Skin of body (tissue), 2 donors: Measurements from ENCODE around the gene GALNT7. TPM values are rescaled to one million over a fixed set of nuclear protein-coding genes. Genes with fewer than 3 reads are reported as not detected.

Experiments
- DNase-seq: peaks from one replicate; lab custom pipeline; 2025; lab: John Stamatoyannopoulos, UW
- total RNA-seq: library from RNA; depleted of rRNA; stranded (reverse); fragments of >200 nt; gene quantifications from one replicate; pipeline ENCODE4 v1.2.3, GENCODE V29; 2014

GALNT7 gene
- total RNA-seq, 1 donor from 2014 or later: 18.5 TPM

DNA sequence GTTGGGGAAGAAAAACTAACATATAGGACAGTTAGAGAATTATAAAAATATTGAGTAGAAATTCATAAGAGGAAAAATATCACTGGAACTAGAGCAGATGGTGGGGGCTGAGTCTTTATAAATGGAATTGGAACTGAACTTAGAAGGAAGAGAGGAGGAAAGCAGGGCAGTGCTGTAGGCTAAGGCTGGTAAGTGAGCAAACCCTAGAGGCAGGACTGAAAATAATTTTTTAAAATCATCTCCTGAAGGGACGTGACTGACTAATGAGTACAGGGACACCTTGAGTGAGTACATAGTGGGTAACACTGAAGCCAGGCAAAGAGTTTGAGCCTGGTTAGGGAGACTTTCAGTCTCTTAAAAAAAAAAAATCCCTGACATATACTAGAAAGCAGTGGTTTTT, 63.3 kb downstream of the GALNT7 start:
- DNase-seq: no peak

DNA sequence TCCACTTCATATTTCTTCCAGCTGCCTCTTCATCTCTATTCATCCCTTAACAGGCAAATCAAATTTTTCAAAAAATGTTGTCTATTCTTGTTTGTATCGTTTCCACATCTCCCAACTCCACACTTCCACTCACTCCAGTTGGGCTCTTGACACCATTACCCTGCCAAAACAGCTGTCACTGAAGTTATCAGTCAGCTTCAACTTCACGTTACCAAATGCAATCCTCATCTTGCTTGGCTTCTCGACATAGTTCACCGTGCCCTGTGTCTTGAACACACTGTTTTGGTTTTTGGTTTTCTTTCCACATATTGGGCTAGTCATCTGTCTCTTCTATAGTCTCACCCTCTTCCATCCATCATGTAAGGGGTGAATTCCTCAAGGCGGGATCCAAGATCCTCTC, 65.2 kb downstream of the GALNT7 start:
- DNase-seq: no peak

DNA sequence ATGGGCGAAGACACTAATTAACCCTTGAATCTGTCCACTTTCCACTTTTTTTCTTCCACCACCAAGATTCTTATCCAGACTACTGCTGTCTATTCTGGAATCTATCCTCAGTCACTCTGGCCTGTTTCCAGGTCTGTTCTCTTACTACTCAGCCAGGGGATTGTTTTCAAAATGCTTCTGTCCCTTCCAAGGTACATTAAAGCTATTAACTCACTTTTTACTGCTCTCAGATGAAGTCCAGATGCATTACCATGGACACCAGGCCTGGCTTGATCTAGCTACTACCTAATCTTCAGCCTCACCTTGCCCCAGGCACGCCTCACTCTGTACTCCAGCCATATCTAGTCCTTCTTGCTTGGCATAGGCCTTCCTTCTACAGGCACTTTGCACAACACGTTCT, 66.4 kb downstream of the GALNT7 start:
- DNase-seq: no peak

DNA sequence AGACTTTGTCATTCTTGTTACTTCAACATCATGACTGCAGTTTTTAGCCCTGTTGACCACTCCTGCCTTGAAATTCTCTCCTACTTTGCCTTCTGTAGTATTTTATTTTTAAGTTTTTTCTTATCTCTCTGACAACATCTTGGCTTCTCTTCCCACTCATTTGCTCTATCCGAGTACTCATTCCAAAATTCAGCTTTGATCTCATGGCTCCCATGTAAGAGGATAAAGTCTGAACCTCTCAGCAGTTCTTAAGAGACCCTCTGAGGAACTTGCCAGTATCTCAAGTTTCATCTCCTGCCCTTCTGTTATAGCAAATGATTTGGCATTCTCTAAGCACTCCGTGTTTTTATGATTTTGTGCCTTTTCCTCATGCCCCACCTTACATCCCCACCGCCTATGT, 67.7 kb downstream of the GALNT7 start:
- no peak for DNase-seq

DNA sequence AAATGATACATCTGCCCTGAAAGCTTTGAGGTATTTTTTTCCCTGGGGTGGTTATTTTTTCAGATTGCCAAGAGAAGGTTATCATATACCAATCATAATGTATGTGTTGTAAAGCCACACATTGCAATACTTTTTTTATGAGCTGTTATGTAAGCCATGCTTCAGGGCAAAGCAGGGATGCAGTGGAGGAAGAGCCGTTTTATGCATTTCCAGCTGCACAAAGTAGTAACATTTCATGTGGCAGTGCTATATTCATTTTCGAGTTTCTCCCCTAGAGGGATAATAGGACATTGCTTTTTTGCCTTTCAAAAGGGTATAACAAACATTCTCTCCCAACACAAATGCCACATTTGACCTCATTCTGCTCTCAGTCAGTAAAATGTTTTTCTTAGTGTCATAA, 68.5 kb downstream of the GALNT7 start:
- DNase-seq: no peak

DNA sequence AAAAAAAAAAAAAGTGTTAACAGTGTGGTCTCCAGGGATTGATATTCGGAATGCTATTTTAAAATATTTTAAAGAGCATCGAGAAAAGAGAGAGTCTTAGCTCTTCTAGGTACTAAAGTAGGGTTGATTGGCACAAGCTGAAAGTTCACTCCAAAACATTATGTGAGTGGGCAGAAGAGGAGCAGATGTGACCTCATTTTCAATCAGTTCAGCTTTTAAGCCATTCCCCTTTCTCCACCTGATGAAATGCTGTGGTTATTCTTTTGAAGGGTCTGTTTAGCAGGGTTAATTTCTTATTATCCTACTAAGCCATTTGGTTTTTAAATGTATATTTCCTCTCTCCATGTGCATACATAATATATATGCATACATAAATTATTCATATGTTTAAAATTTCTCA, 69.2 kb downstream of the GALNT7 start:
- DNase-seq: no peak

DNA sequence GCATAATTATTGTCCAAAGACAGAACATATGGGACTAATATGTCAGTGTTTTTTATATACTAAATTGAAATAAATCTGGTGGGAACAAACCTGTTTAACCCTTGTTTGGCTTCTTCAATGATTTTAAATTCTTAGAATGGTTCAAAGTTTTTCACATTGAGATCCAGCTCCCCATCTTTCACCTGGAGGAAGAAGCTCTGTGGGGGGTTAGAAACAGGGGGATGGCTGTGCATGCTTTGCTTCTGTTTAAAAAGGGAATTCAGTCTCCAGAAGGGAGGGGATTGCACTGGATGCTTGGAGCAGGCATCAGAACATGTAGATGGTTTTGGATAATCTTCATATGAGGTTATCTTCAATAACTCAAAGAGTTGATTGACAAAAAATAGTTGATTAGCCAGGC, 72.1 kb downstream of the GALNT7 start:
- no peak for DNase-seq

DNA sequence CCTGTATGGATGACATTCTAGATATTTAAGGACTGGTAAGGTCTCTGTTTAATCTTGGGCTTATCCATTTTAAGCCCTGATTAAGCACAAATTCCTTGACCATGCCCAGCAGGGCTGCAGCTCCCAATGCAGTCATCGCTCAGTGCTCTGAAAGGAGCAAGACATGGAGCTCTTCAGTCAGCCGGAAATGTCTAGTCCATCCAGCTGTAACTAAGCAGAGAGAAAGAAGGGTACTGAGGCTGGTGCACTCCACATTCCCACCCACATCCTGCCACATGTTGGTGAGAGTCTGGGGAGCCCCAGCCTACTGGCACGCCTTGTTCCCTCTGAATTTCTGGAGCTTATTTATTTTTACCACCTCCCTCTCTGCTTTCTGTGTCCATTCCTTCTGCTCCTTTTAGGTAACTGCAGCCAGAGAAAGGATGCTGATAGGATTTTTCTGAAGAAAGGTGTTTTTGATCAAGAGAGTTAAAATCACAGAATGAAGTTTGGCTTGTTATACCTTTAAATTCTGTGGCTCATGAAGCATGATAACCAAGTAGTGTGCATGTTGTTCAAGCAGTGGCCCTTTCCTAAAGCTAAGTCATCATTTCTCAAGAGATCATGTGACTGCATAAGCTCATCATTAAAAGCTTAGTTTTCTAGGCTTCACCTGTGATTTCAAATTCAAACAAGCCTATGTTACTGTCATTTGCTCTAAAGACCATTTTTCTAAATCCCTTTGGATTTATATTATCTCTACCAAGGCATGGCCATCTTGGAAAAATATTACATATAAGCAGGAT, 74.0 kb downstream of the GALNT7 start:
- no peak for DNase-seq

DNA sequence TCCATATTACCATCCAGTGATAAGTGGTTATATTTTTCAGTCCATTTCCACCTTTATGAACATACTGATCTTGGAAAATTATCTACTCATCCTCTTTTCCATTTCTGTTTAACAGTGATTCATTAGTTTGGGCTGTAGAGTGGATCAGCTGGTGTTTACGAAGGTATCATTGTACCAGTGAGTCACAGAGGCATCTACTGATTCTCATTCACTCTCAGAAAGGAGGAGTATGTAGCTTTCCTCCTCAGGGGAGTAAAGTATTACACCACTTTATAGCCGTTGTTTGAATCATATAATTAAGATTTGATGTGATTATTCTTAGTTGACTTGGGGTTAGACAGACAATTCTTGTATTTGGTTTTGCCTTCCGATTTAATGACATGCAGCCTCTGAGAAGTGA, 74.7 kb downstream of the GALNT7 start:
- no peak for DNase-seq

DNA sequence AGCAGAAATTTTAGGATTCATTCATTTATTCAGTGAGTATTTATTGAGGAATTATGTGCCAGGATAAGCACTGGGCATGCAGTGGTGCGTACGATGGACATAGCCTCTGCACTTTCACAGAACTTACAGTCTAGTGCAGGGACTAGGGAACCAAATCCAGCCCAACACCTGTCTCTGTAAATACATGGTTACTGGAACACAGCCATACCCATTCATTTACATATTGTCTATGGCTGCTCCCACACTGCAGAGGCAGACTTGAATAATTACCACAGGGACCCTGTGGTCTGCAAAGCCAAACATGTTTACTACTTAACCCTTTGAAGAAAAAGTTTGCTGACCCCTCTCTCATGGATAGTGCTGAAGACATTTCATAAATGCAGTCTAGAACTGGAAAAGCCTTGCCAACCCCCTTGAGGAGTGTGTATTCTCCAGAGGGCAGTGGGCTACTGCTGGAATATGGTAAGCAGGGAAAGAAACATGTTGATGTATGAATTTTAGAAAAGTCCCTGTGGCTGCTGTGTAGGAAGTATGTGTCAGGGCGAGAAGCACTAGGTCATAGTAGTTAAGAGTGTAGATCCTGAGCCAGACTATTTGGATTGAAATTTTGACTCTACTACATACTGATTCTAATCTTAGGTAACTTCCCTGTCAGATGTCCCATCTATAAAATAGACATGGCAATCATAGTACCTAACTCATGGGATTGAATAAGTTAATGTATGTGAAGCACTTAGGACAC, 75.5 kb downstream of the GALNT7 start:
- no peak for DNase-seq

DNA sequence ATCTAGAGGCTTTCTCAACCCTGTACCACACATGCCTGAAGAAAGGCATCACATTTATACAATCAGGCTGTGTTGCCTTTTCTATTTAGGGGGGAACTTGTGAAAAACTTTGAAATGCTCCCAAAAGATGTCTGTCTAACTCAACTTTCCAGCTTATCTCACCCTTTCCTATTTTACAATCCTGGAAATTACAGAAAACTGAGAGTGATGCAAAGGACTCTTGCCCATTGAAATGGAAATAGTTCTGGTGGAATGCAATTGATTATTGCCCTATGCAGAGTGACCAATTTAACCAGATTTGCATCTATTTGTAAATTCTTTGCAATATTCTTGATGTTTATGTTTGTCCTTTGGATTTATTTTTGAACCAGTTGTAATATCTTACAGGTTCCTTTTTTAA, 77.3 kb downstream of the GALNT7 start:
- no peak for DNase-seq

DNA sequence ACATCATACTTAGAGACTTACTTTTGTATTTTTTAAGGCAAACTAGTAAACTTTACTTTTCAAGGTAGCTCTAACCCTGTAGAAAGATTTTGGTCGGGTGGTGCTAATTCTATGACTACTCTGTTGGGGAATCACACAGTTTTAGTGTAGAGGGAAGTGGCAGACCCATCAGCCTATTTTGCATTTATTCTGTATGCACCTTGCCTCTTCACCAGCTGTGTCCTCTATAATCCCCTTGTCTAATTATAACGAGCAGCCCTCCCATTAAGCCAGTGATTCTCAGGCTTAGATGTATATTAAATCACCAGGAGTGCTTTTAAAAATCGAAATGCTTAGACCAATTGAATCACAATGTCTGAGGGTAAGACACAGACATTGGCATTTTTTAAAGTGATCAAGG, 78.1 kb downstream of the GALNT7 start:
- no peak for DNase-seq

DNA sequence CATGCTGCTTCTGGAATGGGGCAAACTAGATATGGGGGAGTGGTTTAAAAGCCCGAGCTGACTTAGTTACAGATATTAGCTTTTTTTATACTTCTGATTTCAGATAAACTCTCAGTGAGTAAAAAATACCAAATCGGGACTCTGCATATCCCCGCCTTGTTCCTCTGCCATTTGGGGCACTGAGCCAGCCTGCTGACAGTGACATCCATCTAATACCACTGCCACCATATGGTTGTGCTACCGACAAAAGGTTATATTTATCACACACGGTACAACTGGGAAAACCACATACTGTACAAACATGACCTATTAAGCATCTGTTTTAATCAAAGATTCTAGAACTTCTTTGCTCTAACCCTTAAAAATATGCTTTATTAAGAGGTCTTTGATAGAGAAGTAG, 78.7 kb downstream of the GALNT7 start:
- DNase-seq: no peak

DNA sequence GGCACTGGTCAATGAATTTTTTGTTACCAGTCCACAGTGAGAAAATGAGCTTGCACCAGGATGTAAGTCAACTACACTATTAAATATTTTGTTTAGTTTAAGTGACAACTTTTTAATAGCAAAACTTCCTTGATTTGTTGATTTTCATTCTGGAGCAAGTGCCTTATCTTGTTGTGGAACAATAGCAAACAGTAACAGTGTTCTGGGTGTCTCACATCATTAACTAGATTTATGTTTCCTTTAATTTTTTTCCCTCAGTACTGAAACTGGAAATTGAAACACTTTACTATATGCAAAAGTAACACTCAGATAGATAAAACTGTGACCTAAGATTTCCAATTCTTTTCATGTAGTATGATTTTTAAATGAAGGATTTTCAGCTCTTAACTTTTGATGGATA, 80.1 kb downstream of the GALNT7 start:
- no peak for DNase-seq

DNA sequence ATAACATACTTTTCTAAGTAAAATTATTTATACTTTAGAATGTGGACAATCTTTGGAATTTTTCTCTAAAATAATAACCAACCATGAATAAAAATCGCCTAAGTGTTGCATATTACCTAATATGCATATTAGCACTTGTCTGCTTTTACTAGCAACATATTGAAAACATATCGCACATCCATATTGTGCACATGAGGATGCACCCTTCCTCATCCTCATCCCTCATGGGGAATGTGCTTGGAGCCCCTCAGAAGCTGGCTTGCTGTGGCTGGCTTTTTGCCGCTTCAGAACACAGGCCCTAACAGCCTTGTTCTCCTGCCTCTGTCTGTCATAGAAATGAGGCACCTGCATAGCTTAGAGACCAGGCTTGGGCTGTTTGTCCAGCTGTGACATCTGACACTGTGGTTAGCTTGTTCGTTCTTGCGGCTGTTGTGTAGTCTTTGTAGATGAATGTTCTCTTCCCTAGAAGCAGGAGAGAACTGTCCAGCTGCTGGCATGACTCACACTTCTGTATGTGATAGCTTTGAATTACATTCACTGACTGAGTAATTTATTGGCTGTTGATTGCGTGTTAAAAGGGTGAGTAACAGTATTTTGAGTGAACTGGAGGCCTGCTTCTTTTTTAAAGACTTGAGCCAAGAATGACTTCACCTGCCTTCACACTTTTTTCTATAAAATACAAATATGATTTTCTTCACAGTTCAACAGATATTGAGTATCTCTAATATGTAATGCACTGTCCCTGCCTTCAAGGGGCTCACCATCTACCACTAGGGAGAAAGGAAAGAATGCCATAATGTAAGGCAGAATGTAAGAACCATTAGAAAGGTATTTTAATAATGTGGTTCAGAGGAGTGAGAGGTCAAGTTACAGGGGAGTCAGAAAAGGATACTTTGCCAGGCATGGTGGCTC, 83.7 kb downstream of the GALNT7 start:
- peak; percentile 11 for DNase-seq

DNA sequence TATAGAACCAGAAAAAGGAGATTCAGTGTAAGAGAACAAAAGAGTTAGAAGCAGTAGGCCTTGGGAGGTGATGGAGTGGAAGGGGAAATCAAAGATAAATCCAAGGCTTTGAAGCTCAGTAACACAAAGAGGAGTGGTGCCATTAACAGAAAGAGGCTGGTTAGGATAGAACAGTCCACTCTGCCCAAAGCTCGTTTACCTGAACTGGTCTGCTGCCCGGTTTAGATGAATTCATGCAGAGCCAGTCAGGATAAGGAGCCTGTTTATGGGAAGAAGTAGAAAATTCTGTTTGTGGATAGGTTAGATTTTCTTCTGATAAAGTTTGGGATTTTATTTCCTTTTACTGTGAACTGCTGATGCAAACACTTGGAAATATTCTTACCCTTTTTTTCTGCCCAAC, 85.0 kb downstream of the GALNT7 start:
- DNase-seq: no peak

DNA sequence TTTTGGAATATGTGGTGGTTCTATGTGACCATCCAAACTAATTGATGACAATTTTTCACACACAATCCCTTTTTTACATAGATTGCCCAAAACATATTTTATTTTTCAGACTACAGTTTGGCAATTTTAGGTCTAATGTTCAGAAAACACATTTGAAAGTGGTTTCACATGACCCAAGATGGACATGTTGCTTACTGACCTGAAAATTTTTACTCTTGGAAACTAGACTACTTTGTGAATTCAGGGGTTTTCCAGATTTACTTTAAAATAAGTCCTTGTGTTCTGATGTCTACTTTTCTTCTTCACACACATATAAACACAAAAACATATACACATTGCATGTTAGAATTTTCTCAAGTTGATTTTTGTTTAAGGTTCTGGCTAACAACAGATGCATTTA, 86.0 kb downstream of the GALNT7 start:
- no peak for DNase-seq

DNA sequence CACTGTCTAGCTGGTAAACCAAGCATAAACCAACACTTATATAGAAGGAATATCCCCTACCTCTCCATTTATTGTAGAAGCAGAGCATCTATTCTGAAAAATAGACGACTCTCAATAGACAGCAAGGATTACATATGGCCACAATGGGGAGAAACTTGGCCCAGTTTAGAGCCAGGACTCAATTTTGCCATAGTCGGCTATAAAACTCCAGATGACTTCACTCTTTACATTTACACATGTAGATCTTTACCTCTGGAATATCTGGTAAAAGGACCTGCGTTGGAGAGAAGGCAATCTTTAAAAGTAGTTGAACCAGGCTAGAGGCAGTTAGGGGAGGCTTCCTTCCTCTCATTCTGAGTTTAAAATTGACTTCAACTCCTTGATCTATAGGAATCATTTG, 88.2 kb downstream of the GALNT7 start:
- DNase-seq: no peak

DNA sequence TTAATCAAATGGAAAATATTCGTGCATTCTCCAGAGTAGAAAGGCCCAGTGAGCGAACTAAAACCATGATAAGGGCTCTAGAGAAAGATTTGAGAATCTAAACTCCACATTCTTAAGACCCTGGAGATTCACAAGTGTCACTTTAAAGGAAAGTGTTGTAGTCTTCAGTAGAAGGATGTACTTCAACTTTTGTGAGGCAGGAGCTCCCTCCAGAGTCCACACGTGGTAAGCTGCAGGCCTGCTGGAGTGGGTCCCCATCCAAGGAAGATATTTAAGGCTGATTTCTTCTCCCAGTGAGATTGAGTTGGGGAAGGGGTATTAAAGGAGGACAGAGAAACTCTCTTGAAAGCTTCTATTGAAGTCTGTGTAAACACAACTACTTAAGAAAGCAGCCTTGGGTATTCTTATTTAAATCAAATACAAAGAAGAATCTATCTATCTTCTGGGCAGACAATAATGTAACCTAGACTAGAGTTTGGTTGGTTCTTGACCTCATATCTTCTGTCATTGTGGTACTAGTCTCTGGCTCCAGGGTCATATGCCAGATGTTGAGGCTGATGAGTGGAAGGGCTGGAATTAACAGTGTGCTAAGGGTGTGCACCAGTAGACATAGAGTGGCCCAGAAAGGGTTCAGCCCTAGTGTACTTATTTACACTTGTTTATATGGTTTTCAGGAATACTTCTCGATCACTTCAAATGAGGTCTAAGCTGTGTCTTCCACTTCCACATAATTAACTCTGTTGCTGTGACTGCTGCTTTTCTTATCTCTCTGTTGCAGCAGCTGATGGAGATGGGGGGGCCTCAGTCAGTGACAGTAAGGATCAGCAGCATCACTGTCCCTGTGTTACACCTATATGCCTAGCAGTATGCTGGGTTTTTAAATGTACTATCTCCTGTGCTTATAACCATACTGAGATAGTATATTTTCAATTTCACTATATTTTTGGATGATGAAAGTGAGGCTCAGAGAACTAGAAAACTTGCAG, 89.4 kb downstream of the GALNT7 start:
- peak; percentile 66 for DNase-seq

DNA sequence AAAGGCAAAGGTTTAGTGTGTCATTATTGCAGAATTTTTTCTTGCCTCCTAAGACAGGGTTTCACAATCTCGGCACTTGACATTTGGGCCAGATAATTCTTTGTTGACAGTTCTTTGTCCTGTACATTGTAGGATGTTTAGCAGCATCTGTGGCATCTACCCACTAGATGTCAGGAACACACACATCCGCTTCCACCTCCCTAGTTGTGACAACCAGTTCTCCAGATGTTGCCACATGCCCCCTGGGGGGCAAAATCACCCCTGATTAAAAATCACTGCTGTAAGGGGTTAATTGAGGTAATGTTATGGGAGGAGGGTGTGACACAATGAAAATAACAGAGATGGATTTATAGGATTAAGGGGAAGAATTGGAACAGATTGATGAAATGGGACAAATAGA, 90.3 kb downstream of the GALNT7 start:
- DNase-seq: no peak

DNA sequence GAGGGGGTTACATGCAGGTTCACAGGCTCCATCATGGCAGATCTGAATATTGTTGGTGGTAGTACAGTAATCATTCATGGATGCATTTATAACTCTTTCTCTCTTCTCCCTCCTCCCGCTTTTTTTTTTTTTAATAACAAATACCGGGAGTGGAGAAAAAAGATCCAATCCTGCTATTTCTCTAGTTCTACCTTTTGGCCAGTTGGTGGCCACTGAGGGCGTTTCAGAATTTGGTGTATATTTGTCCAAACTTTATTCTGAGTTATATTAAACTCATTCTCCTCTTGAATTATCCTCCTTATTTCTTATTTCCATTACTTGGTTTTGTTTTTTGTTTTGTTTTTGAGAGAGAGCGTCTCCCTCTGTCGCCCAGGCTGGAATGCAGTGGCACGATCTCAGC, 90.7 kb downstream of the GALNT7 start:
- DNase-seq: no peak
